H1 (cell line): ENCODE data around the gene SLC39A6. TPM values are rescaled to one million over a fixed set of nuclear protein-coding genes. Genes with fewer than 3 reads are reported as not detected.

Source experiments
- ASH2L ChIP-seq: fragments of 200-600, 300-600 bp; sonication (generic); IDR thresholded peaks from one replicate; pipeline ENCODE4 v1.7.1; 2017; ENCODE audit warnings: low read length
- BACH1 ChIP-seq: IDR thresholded peaks from 2 replicates; pipeline ENCODE4 v1.6.1; 2012; ENCODE audit warnings: low read length, improper control_type of control experiment
- BCL11A ChIP-seq, 2 experiments: IDR thresholded peaks; one replicate each; pipeline ENCODE4 v1.6.1; 2011; ENCODE audit warnings: low read depth in 2 of 2, low read length in 2 of 2, mild to moderate bottlenecking in 2 of 2
- CBX8 ChIP-seq: fragments of 300-800, 300-1000 bp; sonication (generic); IDR thresholded peaks from 2 replicates; pipeline ENCODE4 v1.7.1; 2016; ENCODE audit warnings: low read depth, low read length, borderline replicate concordance
- CEBPB ChIP-seq: IDR thresholded peaks from 2 replicates; pipeline ENCODE4 v1.6.1; 2012; ENCODE audit warnings: low read depth, low read length
- CHD1 ChIP-seq: IDR thresholded peaks from 2 replicates; pipeline ENCODE4 v1.6.1; 2012; ENCODE audit warnings: low read depth, low read length, improper control_type of control experiment
- EP300 ChIP-seq, 2 experiments: IDR thresholded peaks; 1 replicate in 1 of 2; 2 replicates in 1 of 2; pipeline ENCODE4 v1.6.1; 2011 to 2012; ENCODE audit warnings: low read depth in 2 of 2, low read length in 2 of 2, mild to moderate bottlenecking in 2 of 2, borderline replicate concordance in 1 of 2, inconsistent platforms in 1 of 2, moderate library complexity in 1 of 2
- GTF2F1 ChIP-seq: IDR thresholded peaks from 2 replicates; pipeline ENCODE4 v1.6.1; 2012; ENCODE audit warnings: low read depth, low read length, improper control_type of control experiment, borderline replicate concordance
- HDAC2 ChIP-seq, 2 experiments: fragments of 300-600 bp in 1 of 2; sonication (generic) in 1 of 2; IDR thresholded peaks; 2 replicates each; pipeline ENCODE4 v1.6.1; 2011 to 2012; ENCODE audit warnings: low read depth in 2 of 2, low read length in 2 of 2, mild to moderate bottlenecking in 2 of 2, moderate library complexity in 2 of 2, borderline replicate concordance in 1 of 2, inconsistent platforms in 1 of 2
- KDM4A ChIP-seq: IDR thresholded peaks from one replicate; pipeline ENCODE4 v1.7.1; 2012; ENCODE audit warnings: low read depth, mild to moderate bottlenecking, moderate library complexity, low read length, inconsistent platforms; ENCODE audit not compliant: severe bottlenecking
- MAFK ChIP-seq: IDR thresholded peaks from 2 replicates; pipeline ENCODE4 v1.6.1; 2012; ENCODE audit warnings: low read depth, mild to moderate bottlenecking, improper control_type of control experiment, low read length
- MAX ChIP-seq: IDR thresholded peaks from 2 replicates; pipeline ENCODE4 v1.6.1; 2012; ENCODE audit warnings: inconsistent platforms
- NRF1 ChIP-seq: IDR thresholded peaks from 2 replicates; pipeline ENCODE4 v1.6.1; 2011; ENCODE audit warnings: mild to moderate bottlenecking, low read depth, low read length, improper control_type of control experiment
- PHF8 ChIP-seq: fragments of 200-600 bp; sonication (generic); conservative IDR thresholded peaks from 2 replicates; pipeline ENCODE4 v1.7.1; 2012; ENCODE audit warnings: low read depth, mild to moderate bottlenecking, inconsistent platforms, low read length, moderate library complexity
- POLR2A ChIP-seq, 2 experiments: IDR thresholded peaks; 1 replicate in 1 of 2; 2 replicates in 1 of 2; pipeline ENCODE4 v1.6.1; 2011; ENCODE audit warnings: low read depth in 2 of 2, low read length in 2 of 2, mild to moderate bottlenecking in 2 of 2; ENCODE audit errors: control extremely low read depth in 1 of 2
- POLR2AphosphoS5 ChIP-seq: IDR thresholded peaks from 2 replicates; pipeline ENCODE4 v1.6.1; 2011; ENCODE audit warnings: low read depth, low read length
- RFX5 ChIP-seq: IDR thresholded peaks from 2 replicates; pipeline ENCODE4 v1.6.1; 2011; ENCODE audit warnings: low read depth, low read length, improper control_type of control experiment, borderline replicate concordance
- SIN3A ChIP-seq, 2 experiments: IDR thresholded peaks in 1 of 2; conservative IDR thresholded peaks in 1 of 2; 2 replicates each; pipeline ENCODE4 v1.6.1; 2011 to 2012; ENCODE audit warnings: low read length in 2 of 2, improper control_type of control experiment in 1 of 2, low read depth in 1 of 2, mild to moderate bottlenecking in 1 of 2
- SIRT6 ChIP-seq: IDR thresholded peaks from one replicate; pipeline ENCODE4 v1.7.1; 2012; ENCODE audit warnings: low read length, inconsistent platforms
- TAF1 ChIP-seq: IDR thresholded peaks from 2 replicates; pipeline ENCODE4 v1.6.1; 2011; ENCODE audit warnings: mild to moderate bottlenecking, low read depth, low read length
- TAF7 ChIP-seq: optimal IDR thresholded peaks from 2 replicates; pipeline ENCODE3; 2011; ENCODE audit warnings: low read depth, mild to moderate bottlenecking, inconsistent platforms, low read length, moderate library complexity, borderline replicate concordance
- TBP ChIP-seq: IDR thresholded peaks from 2 replicates; pipeline ENCODE4 v1.6.1; 2011; ENCODE audit warnings: low read depth, low read length, improper control_type of control experiment
- TCF12 ChIP-seq: IDR thresholded peaks from 2 replicates; pipeline ENCODE4 v1.6.1; 2011; ENCODE audit warnings: low read depth, mild to moderate bottlenecking, low read length
- YY1 ChIP-seq: IDR thresholded peaks from 2 replicates; pipeline ENCODE4 v1.6.1; 2011; ENCODE audit warnings: low read depth, mild to moderate bottlenecking, low read length
- polyA plus RNA-seq, 7 experiments: library from polyadenylated mRNA; depleted of rRNA in 3 of 7; stranded (reverse) in 5 of 7; unstranded in 2 of 7; fragments of >200 nt in 5 of 7; fragments of 200-250 nt in 2 of 7; gene quantifications; 1 replicate in 5 of 7; 2 replicates in 1 of 7; 4 replicates in 1 of 7; pipeline versions ENCODE4 v1.2.1 to v1.2.3, GENCODE V29; 2011 to 2013; ENCODE audit warnings: missing spikeins in 2 of 7, mixed read lengths in 2 of 7
- total RNA-seq: library from RNA; stranded (reverse); fragmentation: NEBNext Ultra II Directional; extraction: Animal tissue kit (Norgen Biotek cat#: 25700); gene quantifications from 2 replicates; pipeline ENCODE4 v1.2.1, GENCODE V29; 2021

Gene SLC39A6
- total and polyA plus RNA-seq, 2 of the 8 experiments (the other 6 are each of a cell fraction or from before 2014, with no cell fraction given), result 36.8 to 55.4 TPM

DNA sequence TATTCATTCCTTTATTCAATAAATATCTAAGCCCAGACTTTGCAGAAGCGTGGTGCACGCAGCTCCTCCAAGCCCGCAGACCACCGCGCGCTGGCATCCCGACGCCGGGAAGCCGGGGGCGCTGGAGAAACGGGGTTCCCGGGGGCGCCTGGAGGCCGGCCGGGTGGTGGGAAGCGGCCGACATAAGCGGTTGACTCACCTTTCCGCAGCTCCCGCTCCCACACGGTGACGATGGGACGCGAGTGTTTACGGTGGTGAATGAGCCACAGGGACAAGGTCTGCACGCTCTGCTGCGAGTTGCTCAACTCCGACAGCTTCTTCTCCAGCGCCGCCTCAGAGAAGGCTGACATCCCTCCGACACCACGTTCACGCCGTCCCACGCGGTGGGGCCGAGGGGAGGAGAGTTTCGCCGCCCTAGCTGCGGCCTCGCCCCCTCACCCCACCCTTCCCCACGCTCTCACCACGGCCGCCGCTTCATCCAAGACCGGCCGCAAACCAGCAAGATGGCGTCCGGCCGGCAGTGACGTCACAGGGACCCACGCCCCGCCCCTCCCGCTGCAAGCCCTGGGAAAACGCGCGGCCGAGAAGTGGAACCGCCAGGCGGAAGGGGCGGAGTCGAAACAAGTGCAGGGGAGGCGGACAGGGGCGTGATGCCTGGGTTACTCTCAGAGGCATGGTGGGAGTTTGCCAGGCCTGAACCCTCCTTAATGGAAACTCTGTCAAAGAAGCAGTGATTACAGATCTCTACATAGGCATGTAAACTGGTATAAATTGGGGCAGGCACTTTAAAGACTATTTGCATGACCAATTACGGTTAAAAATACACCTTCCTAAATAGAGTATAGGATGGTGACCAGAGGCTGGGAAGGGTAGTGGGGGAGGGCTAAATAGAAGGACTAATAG lies 61.8 kb downstream of the SLC39A6 start, which contains the start of gene RPRD1A (continued):
- peak; percentile 35; the same call in 1 of the 2 replicates for TF ChIP-seq BACH1
- no peak for TF ChIP-seq EP300 (IDR thresholded peaks at IDR 0.05; ENCODE audit: borderline replicate concordance in 1 of 2, low read depth in 2 of 2, low read length in 2 of 2)
- TF ChIP-seq TBP, result peak; percentile 57
- TF ChIP-seq YY1, result peak; percentile 96
- peak; percentile 98 for TF ChIP-seq ASH2L
- no peak for TF ChIP-seq CBX8
- peak; percentile 62; the same call in 1 of the 2 replicates for TF ChIP-seq TAF1
- 0 out of 4 replicates have a peak, but pooled peaks of 1 of the 2 experiments have one; percentile 88 for TF ChIP-seq HDAC2 (IDR thresholded peaks at IDR 0.05; ENCODE audit: borderline replicate concordance in 1 of 2, low read depth in 2 of 2, low read length in 2 of 2)
- TF ChIP-seq BCL11A (IDR thresholded peaks at IDR 0.05; ENCODE audit: low read depth in 2 of 2, low read length in 2 of 2), result no peak
- TF ChIP-seq GTF2F1, result no peak
- peak in 1 of 2 experiments; percentile 64; a peak in 1 of 4 replicates for TF ChIP-seq SIN3A (conservative IDR thresholded peaks at IDR 0.05 in 1 of 2, IDR thresholded peaks at IDR 0.05 in 1 of 2; ENCODE audit: low read depth in 1 of 2, low read length in 2 of 2)
- no peak for TF ChIP-seq RFX5
- TF ChIP-seq POLR2A (IDR thresholded peaks at IDR 0.05; ENCODE audit: control extremely low read depth in 1 of 2, low read depth in 2 of 2, low read length in 2 of 2), result peak in 1 of 2 experiments; percentile 72; a peak in 2 of 3 replicates
- TF ChIP-seq SIRT6, result no peak
- TF ChIP-seq KDM4A, result peak; percentile 62
- no peak for TF ChIP-seq NRF1
- TF ChIP-seq POLR2AphosphoS5, result peak; percentile 74
- TF ChIP-seq MAFK, result no peak
- TF ChIP-seq CHD1, result no peak
- no peak; the same call in 1 of the 2 replicates for TF ChIP-seq CEBPB
- peak; percentile 95 for TF ChIP-seq PHF8
- peak; percentile 58 for TF ChIP-seq TAF7
- TF ChIP-seq TCF12, result no peak
- no peak; the same call in 1 of the 2 replicates for TF ChIP-seq MAX
